Keratinocyte (primary cell): Measurements from ENCODE around the gene SPACA7.

ENCODE experiments used
- CTCF ChIP-seq, 3 experiments: IDR thresholded peaks in 1 of 3; conservative IDR thresholded peaks in 1 of 3; optimal IDR thresholded peaks in 1 of 3; 2 replicates in 2 of 3; 3 replicates in 1 of 3; pipeline versions ENCODE3 to v1.5.1; 2011; ENCODE audit warnings: low read length in 3 of 3, mild to moderate bottlenecking in 3 of 3, moderate library complexity in 2 of 3, control low read depth in 1 of 3, inconsistent platforms in 1 of 3; ENCODE audit not compliant: insufficient read depth in 2 of 3; ENCODE audit errors: extremely low read depth in 1 of 3
- EZH2 ChIP-seq: IDR thresholded peaks from one replicate; pipeline ENCODE4 v1.6.1; 2012; ENCODE audit warnings: inconsistent platforms, mild to moderate bottlenecking, low read length, moderate library complexity

GRCh38 chr13:112465251-112466131, 89.3 kb downstream of the SPACA7 start:
- TF ChIP-seq EZH2 (no peak), CTCF (optimal IDR thresholded peaks at IDR 0.05 in 1 of 3, IDR thresholded peaks at IDR 0.05 in 1 of 3, conservative IDR thresholded peaks at IDR 0.05 in 1 of 3; ENCODE audit: extremely low read depth in 1 of 3, insufficient read depth in 2 of 3, low read length in 3 of 3) (no peak)
